ENCODE data around the gene PEPD.
A peak's percentile ranks its signal among the peaks of the same experiment; 100 is the strongest.

PEPD gene

DNA sequence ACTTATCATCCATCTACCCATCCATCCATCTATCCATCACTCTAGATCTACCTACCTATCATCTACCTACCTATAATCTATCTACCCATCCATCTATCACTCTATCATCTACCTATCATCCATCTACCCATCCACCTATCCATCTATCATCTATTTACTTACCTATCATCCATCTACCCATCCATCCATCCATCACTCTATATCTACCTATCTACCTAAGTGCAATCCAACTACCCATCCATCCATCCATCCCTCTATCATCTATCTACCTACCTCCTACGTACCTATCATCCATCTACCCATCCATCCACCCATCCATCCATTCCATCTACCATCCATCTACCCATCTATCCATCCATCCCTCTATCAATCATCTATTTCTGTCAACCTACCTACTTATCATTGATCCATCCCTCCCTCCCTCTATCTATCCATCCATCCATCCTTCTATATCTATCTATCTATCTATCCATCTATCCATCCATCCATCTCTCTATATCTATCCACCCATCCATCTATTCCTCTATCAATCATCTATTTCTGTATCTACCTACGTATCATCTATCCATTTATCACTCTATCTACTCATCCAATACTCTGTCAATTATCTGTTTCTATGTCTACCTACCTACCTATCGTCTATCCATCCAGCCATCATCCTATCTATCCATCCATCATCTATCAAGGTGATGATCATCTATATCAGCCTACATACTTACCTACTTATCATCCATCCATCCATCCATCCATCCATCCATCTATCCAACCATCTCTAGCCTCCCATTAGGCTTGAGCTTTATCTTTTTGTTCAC is 99.0 kb downstream of the PEPD start:
- H3K9me3 Mint-ChIP-seq: no peaks in the 10 kb centered on the region
- H3K27ac Mint-ChIP-seq: no peak overlapping the region
- H3K27me3 Mint-ChIP-seq: no peaks in the 10 kb centered on the region
- no peak overlapping the region for H3K4me3 Mint-ChIP-seq
- DNase-seq (no peak), ATAC-seq (replicated peaks) (no peak)
- H3K4me1 Mint-ChIP-seq (ENCODE audit: low read depth in 2 of 2): no peaks in the 10 kb centered on the region
- no peaks in the 10 kb centered on the region for H3K36me3 Mint-ChIP-seq (ENCODE audit: insufficient read depth)

DNA sequence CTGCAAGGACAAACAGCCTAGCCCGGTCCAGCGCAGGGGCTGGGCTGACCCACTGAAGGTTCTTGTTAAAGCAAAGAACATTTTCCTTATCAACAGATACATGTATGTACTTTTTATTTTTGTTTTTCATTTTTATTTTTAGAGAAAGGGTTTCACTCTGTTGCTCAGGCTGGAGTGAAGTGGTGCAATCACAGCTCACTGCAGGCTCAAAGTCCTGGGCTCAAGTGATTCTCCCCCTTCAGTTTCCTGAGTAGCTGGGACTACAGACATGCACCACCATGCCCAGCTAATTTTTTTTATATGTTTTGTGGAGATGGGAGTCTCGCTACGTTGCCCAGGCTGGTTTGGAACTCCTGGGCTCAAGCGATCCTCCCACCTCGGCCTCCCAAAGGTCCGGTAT is 100.2 kb downstream of the PEPD start:
- DNase-seq (no peak), ATAC-seq (replicated peaks) (no peak)
- H3K36me3 Mint-ChIP-seq (ENCODE audit: insufficient read depth): no peaks in the 10 kb centered on the region
- H3K4me3 Mint-ChIP-seq: no peak overlapping the region
- H3K9me3 Mint-ChIP-seq: no peaks in the 10 kb centered on the region
- no peak overlapping the region for H3K27ac Mint-ChIP-seq
- H3K27me3 Mint-ChIP-seq: no peaks in the 10 kb centered on the region
- peaks cover 5 to 6% of the 10 kb centered on the region in 2 donors for H3K4me1 Mint-ChIP-seq (ENCODE audit: low read depth in 2 of 2)

DNA sequence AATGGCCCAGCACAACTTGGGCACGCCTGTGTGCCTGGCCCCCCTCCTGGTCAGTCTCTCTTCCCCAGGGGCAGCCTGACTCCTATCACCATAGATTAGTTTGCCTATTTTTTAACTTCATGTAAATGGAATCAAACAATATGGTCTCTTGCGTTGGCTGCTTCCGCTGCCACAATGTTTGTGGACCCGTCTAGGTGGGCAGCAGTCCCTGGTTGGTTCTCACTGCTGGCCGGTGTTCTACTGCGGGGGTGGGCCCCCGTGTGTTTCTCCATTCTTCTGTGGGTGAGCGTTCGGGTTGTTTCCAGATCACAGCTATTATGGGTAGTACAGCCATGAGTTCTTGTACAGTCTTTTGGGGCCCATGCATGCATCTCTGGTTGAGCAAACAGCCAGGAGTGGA is 100.8 kb downstream of the PEPD start:
- H3K36me3 Mint-ChIP-seq (ENCODE audit: insufficient read depth): no peaks in the 10 kb centered on the region
- DNase-seq (no peak), ATAC-seq (replicated peaks) (no peak)
- no peak overlapping the region for H3K4me3 Mint-ChIP-seq
- no peak overlapping the region for H3K27ac Mint-ChIP-seq
- H3K27me3 Mint-ChIP-seq: no peaks in the 10 kb centered on the region
- H3K4me1 Mint-ChIP-seq (ENCODE audit: low read depth in 2 of 2): peaks cover 5 to 9% of the 10 kb centered on the region in 2 donors
- no peaks in the 10 kb centered on the region for H3K9me3 Mint-ChIP-seq

DNA sequence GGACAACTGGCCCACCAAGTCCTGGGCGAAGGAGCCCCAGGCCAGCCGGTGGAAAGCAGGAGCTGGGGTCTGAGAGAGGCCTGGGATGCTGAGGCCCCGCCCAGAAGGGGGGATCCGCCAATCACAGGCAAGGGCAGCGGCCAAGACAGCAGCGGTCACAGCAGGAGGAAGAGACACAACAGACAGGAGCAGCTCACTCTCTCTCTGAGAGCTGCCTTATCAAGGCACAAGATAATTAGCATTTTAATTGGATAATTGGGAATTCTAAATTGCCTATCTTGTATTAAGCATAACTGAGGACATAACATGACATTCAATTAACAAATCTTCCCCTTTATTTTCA is 101.8 kb downstream of the PEPD start:
- Mint-ChIP-seq H3K9me3 (no peaks in the 10 kb centered on the region), H3K27me3 (no peaks in the 10 kb centered on the region), H3K27ac (no peak overlapping the region), H3K4me3 (no peak overlapping the region), H3K36me3 (ENCODE audit: insufficient read depth) (no peaks in the 10 kb centered on the region), H3K4me1 (ENCODE audit: low read depth in 2 of 2) (peaks cover 5 to 9% of the 10 kb centered on the region in 2 donors)
- DNase-seq (no peak), ATAC-seq (replicated peaks) (no peak)

DNA sequence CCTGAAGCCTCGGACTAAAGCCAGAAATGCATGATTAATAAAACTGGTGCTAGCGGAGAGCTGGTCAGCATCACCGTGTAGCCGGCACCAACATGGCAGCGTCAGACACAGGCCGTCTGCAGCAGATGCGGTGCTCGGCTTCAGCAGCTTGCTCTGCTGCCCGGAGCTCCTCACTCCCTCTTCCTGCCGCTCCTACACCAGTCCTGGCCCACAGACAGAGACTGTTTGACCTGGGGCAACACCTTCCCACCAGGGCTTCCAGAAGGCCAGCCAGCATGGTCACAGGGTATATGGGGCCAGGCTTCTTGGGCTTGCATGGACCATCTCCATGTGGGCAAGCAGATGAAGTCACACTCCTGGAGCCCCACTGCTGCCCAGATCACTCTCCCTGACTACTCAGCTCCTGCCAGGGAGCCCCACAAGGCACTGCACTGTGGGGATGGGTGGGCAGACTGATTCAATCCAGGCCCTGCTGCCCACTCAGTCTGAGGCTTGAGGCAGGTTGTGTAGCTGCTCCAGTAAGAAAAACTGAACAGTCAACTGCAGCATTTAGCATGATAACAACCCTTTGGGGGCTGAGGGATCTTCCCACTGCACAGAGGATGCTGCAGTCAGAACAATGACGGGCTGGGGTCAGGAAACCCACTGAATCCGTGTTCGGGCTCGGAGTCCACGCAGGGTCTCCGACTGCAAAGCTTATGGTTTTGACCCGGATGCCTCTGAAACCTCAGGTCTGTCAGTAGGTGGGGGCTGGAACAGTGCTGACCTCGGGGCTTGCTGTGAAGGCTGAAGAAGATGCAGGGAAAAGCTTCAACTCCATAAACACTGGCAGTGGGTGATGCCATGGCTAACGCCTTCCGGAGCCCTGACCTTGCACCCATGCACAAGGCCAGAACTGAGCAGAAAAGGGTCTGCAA is 102.5 kb downstream of the PEPD start:
- no peak for ATAC-seq (replicated peaks)
- Mint-ChIP-seq H3K4me1 (ENCODE audit: low read depth in 2 of 2) (peaks cover 5 to 9% of the 10 kb centered on the region in 2 donors), H3K27ac (no peak overlapping the region), H3K4me3 (no peak overlapping the region), H3K36me3 (ENCODE audit: insufficient read depth) (no peaks in the 10 kb centered on the region), H3K27me3 (no peaks in the 10 kb centered on the region), H3K9me3 (no peaks in the 10 kb centered on the region)
- DNase-seq: no peak

DNA sequence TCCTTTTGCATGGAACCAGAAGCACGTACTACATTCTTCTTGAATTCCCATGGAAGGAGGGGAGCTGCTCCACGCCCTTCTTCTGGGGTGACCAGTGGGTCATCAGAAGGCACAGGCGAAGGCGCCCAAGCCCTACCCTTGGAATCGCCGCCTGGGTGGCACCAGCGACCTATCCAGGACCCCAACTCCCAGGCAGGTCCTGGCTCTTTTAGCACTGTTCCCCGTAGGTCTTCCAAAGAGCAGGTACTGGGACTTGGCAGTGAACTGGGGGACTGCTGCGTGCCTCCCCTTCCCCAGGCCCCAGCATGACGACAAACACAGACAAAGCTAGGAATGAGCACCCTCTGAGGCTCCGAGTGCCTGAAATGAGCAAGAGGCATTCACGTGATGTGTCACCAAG is 103.1 kb downstream of the PEPD start:
- H3K9me3 Mint-ChIP-seq: no peaks in the 10 kb centered on the region
- ATAC-seq (replicated peaks) (no peak), DNase-seq (no peak)
- H3K4me1 Mint-ChIP-seq (ENCODE audit: low read depth in 2 of 2): peaks cover 5 to 9% of the 10 kb centered on the region in 2 donors
- no peaks in the 10 kb centered on the region for H3K27me3 Mint-ChIP-seq
- no peaks in the 10 kb centered on the region for H3K36me3 Mint-ChIP-seq (ENCODE audit: insufficient read depth)
- H3K27ac Mint-ChIP-seq: no peak overlapping the region
- H3K4me3 Mint-ChIP-seq: no peak overlapping the region

DNA sequence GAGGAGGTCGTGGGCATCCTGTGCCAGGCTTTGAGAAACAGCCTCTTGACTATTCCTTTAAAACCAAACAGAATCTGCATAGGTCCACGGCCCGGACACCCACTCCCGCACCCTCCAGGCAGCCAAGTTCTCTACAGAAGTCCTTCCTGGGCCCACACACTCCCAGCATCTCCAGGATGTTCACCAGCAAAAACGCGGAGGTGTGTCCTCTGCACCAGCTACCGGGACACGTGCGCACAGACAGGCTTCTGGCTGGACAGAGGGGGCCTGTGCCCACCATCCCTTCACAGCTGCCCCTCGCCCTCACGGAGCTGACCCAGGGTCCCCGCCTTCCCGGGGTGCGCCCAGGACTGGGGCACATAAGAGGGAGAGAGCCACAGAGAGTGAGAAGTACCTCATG is 103.8 kb downstream of the PEPD start:
- no peak for ATAC-seq (replicated peaks)
- H3K36me3 Mint-ChIP-seq (ENCODE audit: insufficient read depth): no peaks in the 10 kb centered on the region
- no peak overlapping the region for H3K4me3 Mint-ChIP-seq

DNA sequence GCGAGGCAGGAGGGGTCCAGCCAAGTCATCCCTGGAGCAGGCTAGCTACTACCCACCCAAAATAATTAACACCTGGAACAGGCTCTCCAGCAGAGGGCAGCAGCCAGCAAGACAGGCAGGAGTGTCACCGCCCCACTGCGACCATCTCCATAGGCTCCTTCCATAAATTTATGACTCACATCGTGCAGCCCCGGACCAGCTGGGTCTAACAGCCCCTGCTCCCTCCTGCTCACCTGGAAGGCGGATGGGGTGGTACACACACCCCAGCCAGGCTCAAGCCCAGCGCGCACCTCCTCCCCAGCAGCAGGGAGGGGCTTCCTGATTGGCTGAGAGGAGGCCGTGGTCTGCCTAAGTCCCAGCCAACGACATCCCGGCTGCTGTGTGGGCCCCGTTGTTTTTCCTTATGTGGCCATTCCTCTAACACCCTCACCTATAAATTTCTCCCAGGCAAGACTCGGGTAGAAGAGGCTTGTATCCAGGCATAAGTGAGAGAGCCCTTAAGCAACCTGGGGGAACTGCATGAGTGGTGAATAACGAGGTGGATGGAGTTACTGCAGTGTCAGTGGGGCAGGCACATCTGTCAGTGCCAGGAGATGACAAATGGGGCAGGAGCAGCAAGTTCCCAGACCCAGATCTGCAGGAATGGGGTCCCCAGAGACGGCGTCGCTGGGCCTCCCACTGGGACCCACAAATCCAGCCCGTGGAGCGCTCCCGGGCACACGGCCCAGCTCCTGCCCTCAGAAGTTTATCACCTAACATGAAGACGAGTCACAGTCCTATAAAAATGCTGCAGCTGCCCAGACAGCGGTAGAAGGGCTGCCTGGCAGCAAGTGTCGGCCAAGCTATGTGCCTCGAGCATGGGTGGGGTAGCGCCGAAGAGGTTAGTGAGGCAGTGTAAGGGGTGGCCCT is 105.0 kb downstream of the PEPD start:
- ATAC-seq (replicated peaks): peak; percentile 85
- Mint-ChIP-seq H3K27ac (peak overlapping the region; percentile 25 to 35), H3K36me3 (ENCODE audit: insufficient read depth) (no peaks in the 10 kb centered on the region), H3K4me3 (peak overlapping the region; percentile 75 to 78), H3K9me3 (no peaks in the 10 kb centered on the region), H3K4me1 (ENCODE audit: low read depth in 2 of 2) (peaks cover 5 to 9% of the 10 kb centered on the region in 2 donors), H3K27me3 (no peaks in the 10 kb centered on the region)
- peak; percentile 50 to 59 (median 57) for DNase-seq

More for the DNA sequence above, 103.8 kb downstream of the PEPD start:
- no peak for DNase-seq
- Mint-ChIP-seq H3K9me3 (no peaks in the 10 kb centered on the region), H3K27me3 (no peaks in the 10 kb centered on the region), H3K4me1 (ENCODE audit: low read depth in 2 of 2) (peaks cover 5 to 9% of the 10 kb centered on the region in 2 donors), H3K27ac (no peak overlapping the region)

DNA sequence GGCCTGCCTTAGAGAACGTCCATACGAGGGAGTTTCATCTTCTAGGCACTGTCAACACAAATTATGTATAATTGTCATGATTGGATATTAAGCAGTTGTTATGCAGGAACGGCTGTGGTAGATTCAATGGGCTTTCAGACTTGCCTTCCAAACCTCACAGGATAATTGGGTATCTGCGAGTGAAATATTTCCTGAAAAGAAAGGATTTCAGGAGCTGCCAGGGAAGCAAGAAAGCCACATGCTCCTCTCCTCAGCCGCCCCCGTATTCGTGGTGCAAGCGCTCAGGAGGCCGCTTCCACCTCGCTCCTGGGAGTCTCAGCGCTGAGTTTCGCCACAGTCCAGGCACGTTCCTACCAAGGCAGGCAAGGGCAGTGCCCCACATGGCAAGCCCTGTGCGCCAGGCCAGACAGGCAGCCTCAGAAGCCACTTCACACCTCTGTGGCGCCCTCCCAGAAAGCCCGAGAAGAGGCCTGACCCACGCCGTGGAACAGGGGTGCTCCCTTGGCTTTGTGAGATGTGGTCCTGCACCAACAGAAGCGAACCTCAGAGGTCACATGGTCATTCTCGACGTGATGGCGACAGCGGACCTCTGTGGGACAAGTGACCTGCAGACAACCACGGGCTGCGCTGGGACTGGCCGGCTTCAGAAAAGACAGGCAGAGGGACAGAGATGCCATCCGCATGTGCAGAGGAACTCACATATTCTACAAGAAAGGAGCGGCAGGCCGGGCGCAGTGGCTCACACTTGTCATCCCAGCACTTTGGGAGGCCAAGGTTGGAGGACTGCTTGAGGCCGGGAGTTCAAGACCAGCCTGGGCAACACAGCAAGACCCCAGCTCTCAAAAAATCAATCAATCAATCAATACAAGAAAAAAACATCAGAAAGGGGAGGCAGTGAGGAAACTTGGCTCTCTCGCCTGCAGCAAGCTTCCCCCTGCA is 106.7 kb downstream of the PEPD start:
- DNase-seq (no peak), ATAC-seq (replicated peaks) (no peak)
- Mint-ChIP-seq H3K36me3 (ENCODE audit: insufficient read depth) (no peaks in the 10 kb centered on the region), H3K4me1 (ENCODE audit: low read depth in 2 of 2) (peaks cover 5 to 9% of the 10 kb centered on the region in 2 donors), H3K27me3 (no peaks in the 10 kb centered on the region), H3K4me3 (no peak overlapping the region), H3K27ac (no peak overlapping the region), H3K9me3 (no peaks in the 10 kb centered on the region)

DNA sequence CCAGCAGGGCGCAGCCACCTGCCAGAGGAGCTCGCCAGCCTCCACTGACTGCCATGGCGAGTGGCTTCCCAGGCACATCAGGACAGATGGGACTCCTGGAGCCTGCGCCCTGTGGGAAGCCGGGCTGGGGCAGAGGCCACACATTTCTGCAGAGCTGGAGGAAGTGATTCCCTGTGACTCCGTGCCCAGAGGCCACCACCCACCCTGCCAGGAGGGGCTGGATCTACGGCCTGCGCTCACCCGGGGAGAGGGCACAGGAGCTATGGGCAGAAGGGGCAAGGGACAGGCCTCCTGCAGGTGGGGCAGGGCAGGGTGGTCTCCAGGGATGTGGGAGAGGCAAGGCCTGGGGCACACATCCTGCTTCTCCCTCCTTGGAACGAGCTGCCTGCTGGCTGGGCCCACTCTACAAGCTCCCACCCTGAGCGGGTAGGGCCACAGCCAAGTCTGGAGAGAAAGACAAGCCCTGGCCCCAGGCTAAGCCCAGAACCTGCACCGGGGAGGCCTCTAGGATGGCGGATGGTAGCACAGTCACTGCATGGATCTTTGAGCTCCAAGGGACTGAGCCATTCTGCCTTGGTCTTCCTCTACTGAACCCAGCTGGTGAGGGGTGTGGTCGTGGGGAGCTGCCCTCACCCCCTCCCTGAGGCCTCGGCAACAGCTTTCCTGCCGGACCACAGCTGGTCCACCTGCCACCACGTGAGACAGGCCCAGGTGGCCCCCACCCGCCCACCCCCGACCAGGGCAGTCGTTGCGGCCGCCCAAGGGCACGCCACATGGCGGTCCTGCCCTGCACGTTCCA is 107.5 kb downstream of the PEPD start:
- no peaks in the 10 kb centered on the region for H3K9me3 Mint-ChIP-seq
- ATAC-seq (replicated peaks): no peak
- no peak for DNase-seq
- no peaks in the 10 kb centered on the region for H3K27me3 Mint-ChIP-seq
- no peak overlapping the region for H3K4me3 Mint-ChIP-seq
- H3K4me1 Mint-ChIP-seq (ENCODE audit: low read depth in 2 of 2): peaks cover 5 to 9% of the 10 kb centered on the region in 2 donors
- H3K27ac Mint-ChIP-seq: no peak overlapping the region
- H3K36me3 Mint-ChIP-seq (ENCODE audit: insufficient read depth): no peaks in the 10 kb centered on the region

DNA sequence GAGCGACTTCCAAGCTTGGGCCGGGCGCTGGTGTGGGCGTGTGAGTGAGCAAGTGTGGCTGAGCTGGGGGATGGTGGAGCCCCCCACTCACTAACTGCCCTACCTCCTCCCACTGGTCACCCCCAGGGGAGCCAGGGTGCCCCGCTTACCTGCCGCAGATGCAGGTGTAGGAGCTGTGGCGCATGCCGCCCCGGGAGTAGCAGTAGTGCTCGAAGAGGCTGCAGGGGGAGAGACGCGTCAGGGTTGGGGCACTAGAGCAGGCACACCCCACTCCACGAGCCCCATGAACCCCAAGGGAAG is 108.2 kb downstream of the PEPD start:
- H3K27me3 Mint-ChIP-seq: no peaks in the 10 kb centered on the region
- DNase-seq (no peak), ATAC-seq (replicated peaks) (no peak)
- no peaks in the 10 kb centered on the region for H3K9me3 Mint-ChIP-seq
- H3K36me3 Mint-ChIP-seq (ENCODE audit: insufficient read depth): no peaks in the 10 kb centered on the region
- no peak overlapping the region for H3K27ac Mint-ChIP-seq
- no peak overlapping the region for H3K4me3 Mint-ChIP-seq
- peaks cover 5 to 9% of the 10 kb centered on the region in 2 donors for H3K4me1 Mint-ChIP-seq (ENCODE audit: low read depth in 2 of 2)
